ENCODE measurements around the gene CNOT3.

CNOT3 gene

DNA sequence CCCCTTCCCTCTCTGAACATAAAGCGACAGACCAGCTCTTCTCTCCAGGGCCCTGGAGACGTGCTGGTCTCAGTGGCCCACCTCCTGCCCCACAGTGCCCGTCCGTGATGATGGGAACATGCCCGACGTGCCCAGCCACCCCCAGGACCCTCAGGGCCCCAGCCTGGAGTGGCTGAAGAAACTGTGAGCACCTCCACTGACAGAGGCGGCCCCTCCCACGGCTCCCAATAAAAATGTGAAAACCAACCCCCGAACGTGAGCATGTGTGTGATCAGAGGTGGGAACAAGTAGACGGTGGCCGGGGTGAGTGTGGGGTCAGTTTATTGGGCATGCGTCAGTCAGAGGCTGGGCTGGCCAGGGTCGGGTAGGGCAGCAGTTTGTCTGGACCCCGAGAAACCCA is 30.8 kb upstream of the CNOT3 start:
- no peak overlapping the region for H3K27ac ChIP-seq (ENCODE audit: low read depth, low read length)
- no peak overlapping the region for H3K9ac ChIP-seq (ENCODE audit: low read length)
- H3F3A ChIP-seq (ENCODE audit: insufficient read depth) = no peaks in the 10 kb centered on the region
- H2AFZ ChIP-seq (ENCODE audit: low read depth, low read length, severe bottlenecking) = no peak overlapping the region
- H3K36me3 ChIP-seq (ENCODE audit: low read length) = no peaks in the 10 kb centered on the region
- H3K4me3 ChIP-seq (ENCODE audit: insufficient read depth, low read length, poor library complexity, severe bottlenecking) = no peak overlapping the region
- TF ChIP-seq EZH2phosphoT487 (conservative IDR thresholded peaks at IDR 0.05; ENCODE audit: low read length) = no peak
- TF ChIP-seq, protein P1, sequence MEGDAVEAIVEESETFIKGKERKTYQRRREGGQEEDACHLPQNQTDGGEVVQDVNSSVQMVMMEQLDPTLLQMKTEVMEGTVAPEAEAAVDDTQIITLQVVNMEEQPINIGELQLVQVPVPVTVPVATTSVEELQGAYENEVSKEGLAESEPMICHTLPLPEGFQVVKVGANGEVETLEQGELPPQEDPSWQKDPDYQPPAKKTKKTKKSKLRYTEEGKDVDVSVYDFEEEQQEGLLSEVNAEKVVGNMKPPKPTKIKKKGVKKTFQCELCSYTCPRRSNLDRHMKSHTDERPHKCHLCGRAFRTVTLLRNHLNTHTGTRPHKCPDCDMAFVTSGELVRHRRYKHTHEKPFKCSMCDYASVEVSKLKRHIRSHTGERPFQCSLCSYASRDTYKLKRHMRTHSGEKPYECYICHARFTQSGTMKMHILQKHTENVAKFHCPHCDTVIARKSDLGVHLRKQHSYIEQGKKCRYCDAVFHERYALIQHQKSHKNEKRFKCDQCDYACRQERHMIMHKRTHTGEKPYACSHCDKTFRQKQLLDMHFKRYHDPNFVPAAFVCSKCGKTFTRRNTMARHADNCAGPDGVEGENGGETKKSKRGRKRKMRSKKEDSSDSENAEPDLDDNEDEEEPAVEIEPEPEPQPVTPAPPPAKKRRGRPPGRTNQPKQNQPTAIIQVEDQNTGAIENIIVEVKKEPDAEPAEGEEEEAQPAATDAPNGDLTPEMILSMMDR (IDR thresholded peaks at IDR 0.05; ENCODE audit: insufficient read depth, low read length, poor library complexity, severe bottlenecking) = no peak
- H3K9me2 ChIP-seq (replicated peaks; ENCODE audit: insufficient read depth, low read length) = no peaks in the 10 kb centered on the region
- H3K9me3 ChIP-seq (ENCODE audit: insufficient read depth, low read length) = no peaks in the 10 kb centered on the region
- H3K4me2 ChIP-seq (ENCODE audit: low read depth, low read length, poor library complexity, severe bottlenecking) = no peak overlapping the region
- H3K27me3 ChIP-seq (ENCODE audit: low read length) = no peaks in the 10 kb centered on the region
- H3K79me2 ChIP-seq (ENCODE audit: insufficient read depth, low read length) = peaks cover 16% of the 10 kb centered on the region
- H4K20me1 ChIP-seq (ENCODE audit: low read depth, low read length) = no peaks in the 10 kb centered on the region

DNA sequence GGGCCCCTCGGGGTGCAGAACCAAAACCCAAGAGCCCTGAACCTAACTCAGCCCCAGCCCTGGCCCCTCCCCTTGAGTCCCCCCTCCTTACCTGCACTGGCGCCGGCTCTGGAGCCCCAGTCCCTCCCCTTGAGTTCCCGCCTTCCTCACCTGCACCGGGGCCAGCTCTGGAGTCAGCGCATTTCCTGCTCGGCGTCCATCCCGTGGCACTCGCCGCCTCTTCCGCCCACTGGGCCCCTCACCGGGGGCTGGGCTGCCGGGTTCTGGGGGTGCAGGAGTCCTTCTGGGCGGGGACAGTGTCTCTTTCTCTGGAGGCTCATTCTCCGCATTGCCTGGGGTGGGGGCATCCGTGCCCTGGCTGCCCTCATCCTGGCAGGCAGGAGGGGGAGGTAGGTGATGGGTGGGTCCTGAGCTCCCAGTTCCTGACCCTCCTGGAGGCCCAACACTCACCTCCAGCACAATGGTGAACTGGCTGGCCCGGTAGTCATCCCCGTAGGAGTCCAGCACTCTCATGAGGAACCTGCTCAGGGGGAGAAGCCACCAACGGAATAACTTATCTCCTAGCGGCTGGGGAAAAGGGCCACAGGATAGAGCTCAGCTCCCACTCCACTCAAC is 29.6 kb upstream of the CNOT3 start:
- H3K79me2 ChIP-seq (ENCODE audit: insufficient read depth, low read length) = peaks cover 13% of the 10 kb centered on the region
- H3K4me3 ChIP-seq (ENCODE audit: insufficient read depth, low read length, poor library complexity, severe bottlenecking) = no peak overlapping the region
- no peaks in the 10 kb centered on the region for H3F3A ChIP-seq (ENCODE audit: insufficient read depth)
- H3K9ac ChIP-seq (ENCODE audit: low read length) = no peak overlapping the region
- H4K20me1 ChIP-seq (ENCODE audit: low read depth, low read length) = no peaks in the 10 kb centered on the region
- no peaks in the 10 kb centered on the region for H3K9me2 ChIP-seq (replicated peaks; ENCODE audit: insufficient read depth, low read length)
- no peaks in the 10 kb centered on the region for H3K27me3 ChIP-seq (ENCODE audit: low read length)
- H3K9me3 ChIP-seq (ENCODE audit: insufficient read depth, low read length) = no peaks in the 10 kb centered on the region
- no peak overlapping the region for H2AFZ ChIP-seq (ENCODE audit: low read depth, low read length, severe bottlenecking)
- H3K27ac ChIP-seq (ENCODE audit: low read depth, low read length) = no peak overlapping the region
- H3K4me2 ChIP-seq (ENCODE audit: low read depth, low read length, poor library complexity, severe bottlenecking) = no peak overlapping the region
- no peak for TF ChIP-seq EZH2phosphoT487 (conservative IDR thresholded peaks at IDR 0.05; ENCODE audit: low read length)
- TF ChIP-seq, protein P1 (IDR thresholded peaks at IDR 0.05; ENCODE audit: insufficient read depth, low read length, poor library complexity, severe bottlenecking) = no peak
- H3K36me3 ChIP-seq (ENCODE audit: low read length) = no peaks in the 10 kb centered on the region

DNA sequence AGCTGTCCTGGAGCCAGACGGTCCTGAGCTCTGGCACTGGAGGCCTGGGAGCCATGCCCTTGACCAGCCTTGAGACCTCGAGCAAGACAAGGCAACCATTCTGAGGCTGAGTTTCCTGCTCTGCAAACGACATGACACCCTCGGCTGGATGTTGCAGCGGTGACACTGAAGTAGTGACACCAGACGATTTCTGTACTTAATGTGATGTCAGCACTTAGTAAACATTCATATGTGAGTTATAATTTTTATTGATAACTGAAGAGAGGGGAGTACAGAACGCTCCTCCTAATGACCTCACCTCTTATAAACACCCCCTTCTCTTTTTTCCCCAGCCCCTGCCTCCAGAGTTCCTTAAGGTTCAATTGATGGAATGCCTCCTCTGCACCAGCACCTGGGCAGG is 29.1 kb upstream of the CNOT3 start:
- H4K20me1 ChIP-seq (ENCODE audit: low read depth, low read length) = no peaks in the 10 kb centered on the region
- H3K9ac ChIP-seq (ENCODE audit: low read length) = no peak overlapping the region
- no peak overlapping the region for H3K4me3 ChIP-seq (ENCODE audit: insufficient read depth, low read length, poor library complexity, severe bottlenecking)
- H3K9me2 ChIP-seq (replicated peaks; ENCODE audit: insufficient read depth, low read length) = no peaks in the 10 kb centered on the region
- no peaks in the 10 kb centered on the region for H3F3A ChIP-seq (ENCODE audit: insufficient read depth)
- no peaks in the 10 kb centered on the region for H3K36me3 ChIP-seq (ENCODE audit: low read length)
- H3K27ac ChIP-seq (ENCODE audit: low read depth, low read length) = no peak overlapping the region
- H2AFZ ChIP-seq (ENCODE audit: low read depth, low read length, severe bottlenecking) = no peak overlapping the region
- no peak overlapping the region for H3K4me2 ChIP-seq (ENCODE audit: low read depth, low read length, poor library complexity, severe bottlenecking)
- TF ChIP-seq, protein P1 (IDR thresholded peaks at IDR 0.05; ENCODE audit: insufficient read depth, low read length, poor library complexity, severe bottlenecking) = no peak
- no peak for TF ChIP-seq EZH2phosphoT487 (conservative IDR thresholded peaks at IDR 0.05; ENCODE audit: low read length)
- H3K9me3 ChIP-seq (ENCODE audit: insufficient read depth, low read length) = no peaks in the 10 kb centered on the region
- peaks cover 8% of the 10 kb centered on the region for H3K79me2 ChIP-seq (ENCODE audit: insufficient read depth, low read length)
- H3K27me3 ChIP-seq (ENCODE audit: low read length) = no peaks in the 10 kb centered on the region

All from SU-DHL-6 (cell line).